22Rv1 (cell line): ENCODE measurements around the gene GATA5.

ENCODE experiments used
- CTCF ChIP-seq: fragments of 450-650 bp; IDR thresholded peaks from 2 replicates; pipeline ENCODE4 v1.5.1; 2017; ENCODE audit warnings: mild to moderate bottlenecking
- ZFX ChIP-seq: fragments of 450-650 bp; IDR thresholded peaks from 2 replicates; pipeline ENCODE4 v1.6.1; 2017; ENCODE audit warnings: antibody characterized with exemption, borderline replicate concordance

DNA sequence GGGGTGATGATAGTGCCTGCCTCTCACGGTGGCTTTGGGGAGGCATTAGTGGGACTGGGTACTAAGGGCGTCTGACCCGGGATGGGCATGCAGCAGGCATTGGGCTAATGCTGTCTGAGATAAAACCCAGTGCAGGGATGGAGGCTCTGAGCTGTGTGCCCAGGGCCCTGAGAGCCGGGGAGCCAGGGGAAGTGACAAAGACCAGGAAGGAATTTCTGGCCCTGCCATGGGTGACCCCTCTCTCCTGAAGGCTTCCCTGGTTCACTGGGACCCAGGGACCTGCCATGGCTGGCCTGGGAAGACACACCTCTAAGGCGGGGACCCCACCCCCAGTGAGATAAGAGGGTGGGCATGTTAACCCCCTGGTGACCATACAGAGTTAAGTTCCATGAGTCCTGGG, 3.9 kb upstream of the GATA5 start:
- no peak for TF ChIP-seq CTCF
- no peak for TF ChIP-seq ZFX
